GM19193 (cell line): ENCODE measurements around the gene GABARAP.

Experiments used
- POLR2A ChIP-seq: IDR thresholded peaks from 4 replicates; pipeline ENCODE4 v1.6.1; 2011; ENCODE audit not compliant: insufficient read depth, insufficient read length; ENCODE audit errors: extremely low read depth

GABARAP gene

GRCh38 chr17:7241783-7242716 lies at the start of gene GABARAP:
Gene GABARAP (minus strand): TSS chr17:7242449. CDS start chr17:7242330, 119 bp downstream.
- TF ChIP-seq POLR2A, result peak; percentile 22

- TF ChIP-seq POLR2A, result no peak
These were observed 48.4 kb upstream of the GABARAP start for GRCh38 chr17:7290685-7291084.

GRCh38 chr17:7290166-7290565 lies 47.9 kb upstream of the GABARAP start:
- no peak for TF ChIP-seq POLR2A

DNA sequence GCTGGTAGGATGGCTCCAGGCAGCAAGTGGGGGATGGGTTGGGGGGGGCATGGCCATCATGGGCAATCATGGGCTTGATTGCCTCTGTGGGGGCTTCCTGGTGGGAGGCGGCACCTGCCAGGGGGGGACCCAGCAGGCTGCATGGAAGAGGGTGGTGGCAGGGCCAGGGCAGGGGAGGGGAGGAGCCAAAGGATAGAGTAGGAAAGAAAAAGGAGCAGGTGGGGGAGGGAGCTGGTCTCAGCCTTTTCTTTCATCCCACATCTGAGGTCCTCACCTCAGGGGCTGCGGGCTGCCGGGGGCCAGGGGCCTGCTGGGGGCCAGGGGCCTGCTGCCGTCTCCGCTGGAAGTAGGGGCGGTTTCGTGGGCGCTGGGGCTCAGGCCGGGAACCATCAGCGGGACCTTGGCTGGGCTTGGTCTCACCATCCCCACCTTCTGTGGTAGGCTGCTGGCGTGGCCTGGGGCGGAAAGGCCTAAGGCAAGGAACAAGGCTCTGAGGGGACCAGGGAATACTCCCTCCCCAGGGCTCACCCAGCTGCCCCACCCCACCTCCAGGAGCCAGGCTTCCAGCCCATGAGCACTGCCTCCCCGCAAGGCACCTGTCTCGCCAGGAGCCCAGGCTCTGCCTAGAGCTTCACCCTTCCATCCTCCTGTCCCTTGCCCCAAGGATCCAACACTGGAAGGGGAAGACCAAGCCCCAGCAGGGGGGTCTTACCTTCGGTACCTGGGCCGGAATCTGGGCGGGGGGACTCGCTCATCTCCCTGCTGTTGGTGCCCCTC lies 47.2 kb upstream of the GABARAP start:
- TF ChIP-seq POLR2A, result no peak

DNA sequence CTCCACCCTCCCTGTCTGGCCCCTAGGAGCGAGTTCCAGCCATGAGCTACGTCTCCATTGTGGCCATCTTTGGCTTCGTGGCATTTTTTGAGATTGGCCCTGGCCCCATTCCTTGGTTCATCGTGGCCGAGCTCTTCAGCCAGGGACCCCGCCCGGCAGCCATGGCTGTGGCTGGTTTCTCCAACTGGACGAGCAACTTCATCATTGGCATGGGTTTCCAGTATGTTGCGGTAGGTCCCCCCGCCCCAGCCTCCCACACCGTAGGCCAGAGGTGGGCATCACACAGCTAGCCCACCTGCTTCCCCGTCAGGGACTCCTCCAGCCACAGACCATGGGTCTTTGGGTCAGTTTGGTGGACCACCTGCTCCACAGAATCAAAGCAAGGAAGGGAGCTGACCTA lies 43.4 kb upstream of the GABARAP start:
- TF ChIP-seq POLR2A, result no peak

GRCh38 chr17:7284911-7285310 lies 42.7 kb upstream of the GABARAP start:
- TF ChIP-seq POLR2A, result no peak

DNA sequence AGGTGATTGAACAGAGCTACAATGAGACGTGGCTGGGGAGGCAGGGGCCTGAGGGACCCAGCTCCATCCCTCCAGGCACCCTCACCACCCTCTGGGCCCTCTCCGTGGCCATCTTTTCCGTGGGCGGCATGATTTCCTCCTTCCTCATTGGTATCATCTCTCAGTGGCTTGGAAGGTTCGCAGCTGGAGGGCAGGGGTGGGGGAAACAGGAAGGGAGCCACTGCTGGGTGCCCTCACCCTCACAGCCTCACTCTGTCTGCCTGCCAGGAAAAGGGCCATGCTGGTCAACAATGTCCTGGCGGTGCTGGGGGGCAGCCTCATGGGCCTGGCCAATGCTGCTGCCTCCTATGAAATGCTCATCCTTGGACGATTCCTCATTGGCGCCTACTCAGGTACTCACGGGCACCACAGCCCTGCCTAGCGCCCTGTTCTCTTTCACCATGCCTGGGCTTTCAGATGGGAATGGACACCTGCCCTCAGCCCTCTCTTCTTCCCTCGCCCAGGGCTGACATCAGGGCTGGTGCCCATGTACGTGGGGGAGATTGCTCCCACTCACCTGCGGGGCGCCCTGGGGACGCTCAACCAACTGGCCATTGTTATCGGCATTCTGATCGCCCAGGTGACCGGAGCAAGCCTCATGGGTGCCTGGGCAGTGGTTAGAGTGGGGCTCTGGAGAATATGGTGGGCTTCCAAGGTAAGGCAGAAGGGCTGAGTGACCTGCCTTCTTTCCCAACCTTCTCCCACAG lies 41.4 kb upstream of the GABARAP start:
- no peak for TF ChIP-seq POLR2A

DNA sequence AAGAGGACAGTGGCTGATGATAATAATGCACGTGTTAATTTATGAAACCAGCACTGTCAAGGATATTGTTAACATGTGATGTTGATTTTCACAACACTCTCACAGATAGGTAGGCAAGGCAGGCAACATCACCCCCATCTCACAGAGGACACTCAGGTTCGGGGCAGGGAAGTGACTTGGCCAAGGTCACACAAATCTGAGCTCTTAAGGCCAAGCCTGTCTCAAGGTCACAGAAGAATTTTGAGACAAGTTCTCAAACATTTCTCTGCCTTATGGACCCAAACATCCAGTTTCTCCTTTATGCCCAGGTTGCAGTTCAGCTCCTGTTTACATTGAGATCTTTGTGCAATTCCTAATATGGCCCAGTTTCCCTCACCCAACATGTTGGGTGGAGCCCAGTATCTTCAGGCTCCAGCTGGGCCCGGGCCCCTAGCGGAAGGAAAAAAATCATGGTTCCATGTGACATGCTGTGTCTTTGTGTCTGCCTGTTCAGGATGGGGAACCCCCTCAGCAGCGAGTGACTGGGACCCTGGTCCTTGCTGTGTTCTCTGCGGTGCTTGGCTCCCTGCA lies 40.6 kb upstream of the GABARAP start:
- no peak for TF ChIP-seq POLR2A

DNA sequence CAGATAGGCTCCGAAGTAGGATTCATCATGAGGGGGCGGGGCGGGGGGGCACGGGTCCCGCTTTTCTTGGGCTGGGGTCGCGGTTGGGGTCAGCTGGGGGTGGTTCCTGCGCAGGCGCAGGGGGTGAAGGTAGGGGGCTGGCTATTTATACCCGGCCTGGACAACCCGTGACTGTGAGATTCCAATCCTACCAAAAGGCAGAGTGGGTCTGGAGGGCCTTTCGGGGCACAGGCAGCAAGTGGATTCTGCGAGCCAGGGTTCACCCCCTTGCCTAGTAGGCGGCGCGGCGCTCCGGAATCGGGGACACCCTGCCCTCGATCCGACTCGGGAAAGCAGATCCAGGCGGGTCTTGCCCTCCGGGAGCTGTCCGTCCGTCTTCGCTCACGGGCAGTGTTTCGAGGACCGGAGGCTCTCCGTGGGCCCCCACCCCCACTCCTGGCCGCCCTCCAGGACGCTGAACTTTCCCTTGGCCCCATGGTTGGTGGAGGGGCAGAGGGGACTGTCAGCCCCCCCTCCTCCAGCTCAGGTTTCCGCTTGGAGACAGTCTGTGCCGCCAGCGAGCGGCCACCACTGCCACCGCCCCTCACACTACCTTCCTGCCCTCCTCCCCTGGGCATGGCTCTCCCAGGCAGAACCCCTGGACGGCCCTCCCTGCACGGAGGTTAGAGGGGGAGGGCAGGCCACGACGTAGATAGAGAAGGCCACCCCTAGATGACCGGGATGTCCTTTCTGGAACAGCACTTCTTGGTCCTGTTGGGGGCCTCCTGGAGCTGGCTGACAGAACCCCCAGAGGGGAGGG lies 39.9 kb upstream of the GABARAP start:
- no peak for TF ChIP-seq POLR2A

- TF ChIP-seq POLR2A, result peak; percentile 8
These were observed 39.1 kb upstream of the GABARAP start, which contains the start of gene SLC2A4 for GRCh38 chr17:7281074-7281952. Gene SLC2A4 (plus strand): TSS chr17:7281718. CDS start chr17:7281935, 217 bp downstream.

GRCh38 chr17:7280519-7281073 lies 38.3 kb upstream of the GABARAP start:
- TF ChIP-seq POLR2A, result peak; percentile 7

GRCh38 chr17:7279448-7279847 lies 37.2 kb upstream of the GABARAP start:
- no peak for TF ChIP-seq POLR2A

DNA sequence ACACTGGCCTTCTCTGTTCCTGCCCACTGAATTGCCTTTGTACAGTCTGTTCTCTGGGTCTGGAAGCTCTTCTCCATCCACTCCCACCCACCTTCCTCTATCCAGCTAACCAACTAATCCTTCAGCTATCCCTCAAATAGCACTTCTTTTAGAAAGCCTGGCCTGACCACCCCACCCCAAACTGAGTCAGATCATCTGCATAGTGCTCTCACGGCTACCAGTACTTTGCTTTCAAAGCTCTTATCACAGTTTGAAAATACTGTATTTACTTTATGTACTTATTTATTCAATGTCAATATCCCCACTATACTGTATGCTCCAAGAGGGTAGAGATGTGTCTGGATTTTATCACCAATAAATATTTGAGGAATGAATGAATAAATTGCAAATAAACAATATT lies 24.5 kb upstream of the GABARAP start:
- no peak for TF ChIP-seq POLR2A

- TF ChIP-seq POLR2A, result no peak
These were observed 21.5 kb upstream of the GABARAP start for GRCh38 chr17:7263801-7264078.
